ENCODE results near the gene SUOX. TPM values are rescaled to one million over a fixed set of nuclear protein-coding genes. Genes with fewer than 3 reads are reported as not detected.

The SUOX gene
- total RNA-seq, 1 donor = 17.3 TPM

DNA sequence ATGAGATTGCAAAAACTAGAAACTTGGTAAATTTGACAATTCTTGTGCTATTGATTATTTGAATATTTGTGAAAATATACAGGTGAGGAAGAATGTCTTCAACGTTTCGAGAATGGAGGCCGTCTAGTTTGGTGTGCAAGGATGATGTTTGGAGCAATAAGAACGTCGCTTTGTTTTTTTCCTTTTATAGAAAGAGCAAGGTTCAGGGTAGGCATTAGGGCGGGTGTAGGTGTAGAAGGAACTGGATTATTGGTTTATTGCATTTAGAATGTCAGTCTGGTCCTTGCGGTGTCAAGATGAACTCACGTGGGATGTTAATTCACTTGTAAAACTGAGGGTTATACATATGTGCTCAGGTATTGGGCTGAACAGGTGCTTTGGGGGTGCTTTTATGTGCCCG is 45.8 kb downstream of the SUOX start:
- peak overlapping the region; percentile 99 for H3K4me3 ChIP-seq (ENCODE audit: low read depth, low read length)
- TF ChIP-seq, protein P1, sequence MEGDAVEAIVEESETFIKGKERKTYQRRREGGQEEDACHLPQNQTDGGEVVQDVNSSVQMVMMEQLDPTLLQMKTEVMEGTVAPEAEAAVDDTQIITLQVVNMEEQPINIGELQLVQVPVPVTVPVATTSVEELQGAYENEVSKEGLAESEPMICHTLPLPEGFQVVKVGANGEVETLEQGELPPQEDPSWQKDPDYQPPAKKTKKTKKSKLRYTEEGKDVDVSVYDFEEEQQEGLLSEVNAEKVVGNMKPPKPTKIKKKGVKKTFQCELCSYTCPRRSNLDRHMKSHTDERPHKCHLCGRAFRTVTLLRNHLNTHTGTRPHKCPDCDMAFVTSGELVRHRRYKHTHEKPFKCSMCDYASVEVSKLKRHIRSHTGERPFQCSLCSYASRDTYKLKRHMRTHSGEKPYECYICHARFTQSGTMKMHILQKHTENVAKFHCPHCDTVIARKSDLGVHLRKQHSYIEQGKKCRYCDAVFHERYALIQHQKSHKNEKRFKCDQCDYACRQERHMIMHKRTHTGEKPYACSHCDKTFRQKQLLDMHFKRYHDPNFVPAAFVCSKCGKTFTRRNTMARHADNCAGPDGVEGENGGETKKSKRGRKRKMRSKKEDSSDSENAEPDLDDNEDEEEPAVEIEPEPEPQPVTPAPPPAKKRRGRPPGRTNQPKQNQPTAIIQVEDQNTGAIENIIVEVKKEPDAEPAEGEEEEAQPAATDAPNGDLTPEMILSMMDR (IDR thresholded peaks at IDR 0.05; ENCODE audit: insufficient read depth, low read depth, low read length) = no peak
- DNase-seq (ENCODE audit: low read depth) = no peak

DNA sequence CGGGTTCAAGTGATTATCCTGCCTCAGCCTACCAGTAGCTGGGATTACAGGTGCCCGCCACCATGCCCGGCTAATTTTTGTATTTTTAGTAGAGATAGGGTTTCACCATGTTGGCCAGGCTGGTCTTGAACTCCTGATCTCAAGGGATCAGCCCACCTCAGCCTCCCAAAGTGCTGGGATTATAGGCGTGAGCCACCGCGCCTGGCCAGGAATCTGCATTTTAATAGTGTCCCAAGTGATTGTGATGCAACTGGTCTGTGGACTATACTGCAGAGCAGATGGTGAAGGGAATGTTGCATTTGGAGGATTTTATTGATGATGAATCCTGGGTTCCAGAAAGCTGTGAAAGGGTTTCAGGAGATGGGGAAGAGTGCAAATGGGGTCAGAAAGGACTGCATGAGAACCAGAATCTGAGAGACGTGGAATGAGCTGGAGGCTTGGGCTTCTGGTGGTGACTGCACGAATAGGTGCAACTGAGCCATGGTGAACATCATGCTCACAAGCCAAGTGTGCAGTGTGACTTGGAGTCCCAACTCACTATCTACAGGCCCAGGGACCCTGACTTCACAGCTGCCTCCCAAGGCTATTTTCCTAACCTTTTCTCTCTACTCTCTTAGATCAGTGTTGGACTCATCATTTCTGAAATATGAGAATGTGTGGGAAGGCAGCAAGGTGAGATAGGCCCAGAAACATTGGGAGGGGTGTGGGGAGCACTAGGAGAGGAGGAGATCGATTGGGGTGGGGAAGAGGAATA is 49.1 kb downstream of the SUOX start:
- TF ChIP-seq, protein P1 (IDR thresholded peaks at IDR 0.05; ENCODE audit: insufficient read depth, low read depth, low read length) = no peak
- no peak for DNase-seq (ENCODE audit: low read depth)

DNA sequence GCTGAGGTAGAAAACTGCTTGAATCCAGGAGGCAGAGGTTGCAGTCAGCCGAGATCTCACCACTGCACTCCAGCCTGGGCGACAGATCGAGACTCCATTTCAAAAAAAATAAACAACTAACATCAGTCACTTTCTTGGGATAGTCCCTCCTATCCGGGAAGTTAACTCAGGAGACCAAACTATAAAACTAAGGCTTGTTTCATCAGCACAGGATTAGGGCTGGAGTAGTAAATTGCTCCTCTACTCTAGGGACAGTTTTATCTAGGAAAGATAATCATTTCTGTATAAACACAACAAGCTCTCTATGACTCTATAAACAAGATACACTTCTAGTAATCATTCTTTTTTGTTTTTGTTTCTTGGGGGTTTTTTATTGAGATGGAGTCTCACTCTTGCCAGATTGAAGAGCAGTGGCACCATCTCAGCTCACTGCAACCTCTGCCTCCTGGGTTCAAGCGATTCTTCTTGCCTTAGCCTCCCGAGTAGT is 56.4 kb downstream of the SUOX start:
- no peak overlapping the region for H3K4me3 ChIP-seq (ENCODE audit: low read depth, low read length)
- DNase-seq (ENCODE audit: low read depth) = peak; percentile 73
- TF ChIP-seq, protein P1 (IDR thresholded peaks at IDR 0.05; ENCODE audit: insufficient read depth, low read depth, low read length) = no peak

More for the DNA sequence above, 49.1 kb downstream of the SUOX start:
- H3K4me3 ChIP-seq (ENCODE audit: low read depth, low read length) = no peak overlapping the region

Other genes with a start within 250 kb of the SUOX start
- 86.7 and 94.6 TPM in 2 replicates for gene SARNP, start 179.6 kb upstream of the SUOX start, total RNA-seq
- 18.0 and 21.6 TPM in 2 replicates for gene ORMDL2, start 179.2 kb upstream of the SUOX start, total RNA-seq
- 31.2 and 48.4 TPM in 2 replicates for gene DNAJC14, start 167.7 kb upstream of the SUOX start, total RNA-seq
- 9.1 and 9.7 TPM in 2 replicates for gene MMP19, start 154.3 kb upstream of the SUOX start, total RNA-seq
- gene PYM1, start 69.4 kb upstream of the SUOX start, total RNA-seq = 32.2 and 32.8 TPM in 2 replicates
- gene DGKA, start 66.1 kb upstream of the SUOX start, total RNA-seq = 34.8 and 45.8 TPM in 2 replicates
- 1.3 TPM in 2 replicates for gene PMEL, start 31.2 kb upstream of the SUOX start, total RNA-seq
- gene CDK2, start 30.4 kb upstream of the SUOX start, total RNA-seq = 32.2 and 51.4 TPM in 2 replicates
- gene RAB5B, start 23.2 kb upstream of the SUOX start, total RNA-seq = 70.9 and 111 TPM in 2 replicates
- gene IKZF4, start 23.8 kb downstream of the SUOX start, total RNA-seq = 1.3 and 3.5 TPM in 2 replicates
- 197 and 313 TPM in 2 replicates for gene RPS26, start 44.6 kb downstream of the SUOX start, total RNA-seq
- 0.32 and 1.7 TPM in 2 replicates for gene ERBB3, start 82.9 kb downstream of the SUOX start, total RNA-seq
- 119 and 158 TPM in 2 replicates for gene PA2G4, start 107.3 kb downstream of the SUOX start, total RNA-seq
- 1,700 and 3,242 TPM in 2 replicates for gene RPL41, start 119.4 kb downstream of the SUOX start, total RNA-seq
- 3.9 and 4.3 TPM in 2 replicates for gene ZC3H10, start 121.0 kb downstream of the SUOX start, total RNA-seq
- gene ESYT1, start 131.0 kb downstream of the SUOX start, total RNA-seq = 300 and 327 TPM in 2 replicates
- 68.2 and 70.9 TPM in 2 replicates for gene MYL6B, start 155.3 kb downstream of the SUOX start, total RNA-seq
- 2,015 and 2,412 TPM in 2 replicates for gene MYL6, start 161.1 kb downstream of the SUOX start, total RNA-seq
- gene SMARCC2, start 192.2 kb downstream of the SUOX start, total RNA-seq = 44.8 and 67.8 TPM in 2 replicates
- 112 and 131 TPM in 2 replicates for gene RNF41, start 224.6 kb downstream of the SUOX start, total RNA-seq
- gene NABP2, start 227.1 kb downstream of the SUOX start, total RNA-seq = 23.3 and 28.0 TPM in 2 replicates
- not detected in 2 replicates for gene SLC39A5, start 232.8 kb downstream of the SUOX start, total RNA-seq